Measurements from ENCODE around the gene KIRREL3.

The KIRREL3 gene

DNA sequence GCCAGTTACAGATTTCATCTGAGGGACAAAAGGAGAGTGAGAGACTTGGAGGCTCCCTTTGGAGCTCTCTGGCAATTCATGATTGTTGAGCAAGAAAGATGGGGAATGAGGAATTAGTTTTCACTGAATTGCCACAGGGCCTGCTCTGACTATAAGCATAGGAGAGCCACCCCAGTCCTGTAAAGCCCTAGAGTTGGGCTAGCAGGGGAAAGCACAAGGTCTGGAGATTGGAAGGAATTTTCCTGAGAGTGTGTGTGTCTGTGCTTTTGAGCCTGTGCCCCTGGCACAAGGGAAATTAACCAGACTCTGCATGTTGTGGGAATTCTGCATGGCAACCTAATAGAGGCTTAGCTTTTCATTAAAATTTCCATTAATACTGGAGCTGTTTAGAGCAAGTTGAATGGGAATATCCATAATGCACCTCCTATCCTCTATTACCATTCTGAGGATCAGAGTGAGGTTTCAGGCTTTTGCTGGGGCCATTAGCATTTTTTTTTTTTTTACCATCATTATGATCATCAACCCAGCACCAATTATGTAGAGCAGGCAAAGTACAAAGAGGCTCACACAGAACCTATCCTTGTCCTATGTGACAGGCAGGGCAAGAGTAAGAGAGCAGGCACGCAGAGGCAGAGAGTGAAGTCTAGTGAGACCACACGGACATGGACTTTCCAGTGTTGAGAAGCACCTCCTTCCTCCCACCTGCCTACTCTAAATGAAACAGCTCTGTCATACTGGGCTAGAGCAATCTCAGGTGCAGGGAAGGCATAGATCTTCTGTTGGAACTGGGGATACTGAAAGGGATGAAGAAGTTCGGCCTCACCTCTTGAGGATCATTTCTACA lies 336.6 kb downstream of the KIRREL3 start:
- no peak for DNase-seq (ENCODE audit: low read depth)

DNA sequence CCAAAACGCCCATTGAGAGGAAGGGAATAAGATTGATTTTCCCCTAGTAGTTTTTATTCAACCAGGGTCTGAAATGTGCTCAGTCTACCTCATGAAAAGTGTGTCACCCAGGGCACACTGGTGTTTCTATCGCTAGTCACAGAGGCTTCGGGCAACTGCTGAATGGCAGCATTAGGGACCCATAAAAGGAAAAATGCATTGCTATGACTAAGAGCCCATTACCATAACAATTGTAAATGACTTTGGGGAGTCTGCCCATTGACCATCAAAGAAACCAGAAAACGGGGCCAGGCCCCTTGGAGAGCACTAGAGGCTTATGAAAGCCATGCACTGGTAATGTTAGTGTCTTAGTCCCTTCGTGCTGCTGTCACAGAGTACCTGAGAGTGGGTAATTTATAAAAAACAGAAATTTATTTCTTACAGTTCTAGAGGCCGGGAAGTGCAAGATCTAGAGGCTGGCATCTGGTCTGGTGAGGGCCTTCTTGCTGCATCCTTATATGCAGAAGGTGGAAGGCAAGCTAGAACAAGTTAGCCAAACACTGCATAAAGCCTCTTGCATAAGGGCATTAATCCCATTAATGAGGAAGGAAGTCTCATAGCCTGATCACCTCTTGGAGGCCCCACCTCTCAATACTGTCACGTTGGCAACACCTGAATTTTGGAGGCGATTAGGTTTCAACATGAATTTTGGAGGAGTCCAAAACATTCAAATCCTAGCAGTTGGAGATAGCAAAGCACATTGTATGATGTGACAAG lies 338.4 kb downstream of the KIRREL3 start:
- DNase-seq (ENCODE audit: low read depth), result no peak

DNA sequence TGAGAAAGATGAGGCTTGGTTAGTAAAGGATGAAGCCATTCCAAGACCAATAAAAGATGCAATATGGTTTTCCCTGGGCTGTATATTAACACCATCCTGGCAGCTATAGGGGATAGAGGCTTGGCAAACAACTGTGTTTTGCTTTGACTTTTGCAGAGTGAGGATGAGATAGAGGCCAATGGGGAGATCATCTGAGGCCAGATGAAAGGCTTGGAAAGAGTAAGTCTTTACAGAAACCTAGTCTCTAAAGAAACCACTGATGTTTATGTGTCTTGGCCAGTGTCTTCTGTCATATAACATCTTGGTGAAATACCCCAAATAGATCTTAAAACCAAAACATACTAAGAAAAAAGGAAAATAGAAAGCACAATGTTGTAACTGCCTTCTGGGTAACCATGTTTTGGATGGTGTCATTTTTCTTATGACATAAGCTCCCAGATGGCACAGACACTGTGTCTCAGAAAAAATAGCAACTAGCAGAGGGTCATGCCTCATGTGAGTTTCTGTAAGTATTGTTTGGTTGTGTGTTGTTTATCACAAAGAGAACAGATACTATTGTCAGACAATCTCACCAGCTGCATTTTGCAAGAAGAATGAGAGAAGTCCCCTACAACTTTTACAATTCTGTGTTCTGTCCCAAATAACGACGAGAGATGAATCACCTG lies 339.7 kb downstream of the KIRREL3 start:
- no peak for DNase-seq (ENCODE audit: low read depth)

DNA sequence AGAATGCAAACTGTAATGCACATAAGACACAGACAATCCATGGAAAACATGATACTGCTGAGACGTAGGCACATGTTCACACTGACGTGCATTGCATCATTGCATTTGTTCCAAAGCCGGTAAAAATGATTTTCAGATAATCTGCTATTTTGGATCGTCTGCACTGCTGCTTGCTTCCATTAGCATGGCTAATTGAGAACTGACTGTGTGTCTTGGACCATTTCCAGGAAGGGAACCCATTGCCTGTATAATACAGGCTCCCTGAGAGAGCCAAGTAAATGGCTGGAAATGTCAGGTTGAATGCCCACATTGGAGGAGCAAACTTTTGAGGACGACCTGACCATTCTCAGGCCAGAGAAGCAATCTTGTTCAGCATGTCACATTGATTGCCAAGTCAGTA lies 340.2 kb downstream of the KIRREL3 start:
- DNase-seq (ENCODE audit: low read depth), result no peak

DNA sequence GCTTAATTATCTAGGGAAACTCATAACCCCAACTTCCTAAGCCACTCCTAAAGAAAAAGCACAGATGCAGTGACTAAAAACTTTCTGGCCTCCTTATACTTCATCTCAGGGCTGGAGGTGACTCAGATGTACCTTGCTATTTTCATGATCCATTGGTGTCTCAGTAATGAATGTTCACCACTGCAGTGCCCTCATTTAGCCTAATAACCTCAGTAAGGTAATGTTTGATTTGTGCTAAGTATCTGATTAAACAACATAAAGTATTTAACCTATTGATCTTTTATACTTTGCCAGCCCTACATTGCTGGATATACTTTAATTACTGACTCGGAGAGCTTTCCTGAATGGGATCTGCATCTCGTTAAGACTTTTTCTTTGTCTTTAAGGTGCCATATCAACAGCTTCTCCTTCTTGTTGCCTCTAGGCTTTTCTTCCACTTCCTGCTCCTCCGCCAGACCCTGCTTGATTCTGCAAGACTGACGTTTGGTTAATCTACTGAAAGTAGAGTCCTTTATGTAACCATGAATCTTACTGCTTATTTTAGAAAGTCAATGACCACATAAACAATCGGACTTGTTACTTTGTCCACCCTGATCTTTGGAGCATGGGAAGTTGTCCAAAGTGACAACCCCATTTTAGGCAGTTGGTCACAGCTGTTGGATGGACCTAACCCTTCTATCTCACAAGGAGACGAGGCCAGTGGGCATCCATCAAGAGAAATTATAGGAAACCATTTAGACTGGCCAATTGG lies 342.1 kb downstream of the KIRREL3 start:
- DNase-seq (ENCODE audit: low read depth), result no peak

DNA sequence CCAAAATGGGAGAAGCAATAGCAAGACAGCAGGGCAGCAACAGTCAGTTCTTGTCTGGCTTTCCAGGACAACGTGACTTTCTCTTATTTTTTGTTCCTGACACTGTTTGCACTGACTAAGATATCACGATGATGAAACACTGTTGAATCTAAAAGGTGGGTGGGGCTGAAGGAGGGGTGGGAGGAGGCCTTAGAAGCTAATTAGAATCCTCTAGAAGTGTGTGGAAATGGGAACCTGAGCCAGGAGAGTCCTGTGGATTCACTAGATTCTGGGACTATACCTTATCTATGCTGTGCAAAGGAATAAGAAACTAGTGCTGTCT lies 344.8 kb downstream of the KIRREL3 start:
- no peak for DNase-seq (ENCODE audit: low read depth)

DNA sequence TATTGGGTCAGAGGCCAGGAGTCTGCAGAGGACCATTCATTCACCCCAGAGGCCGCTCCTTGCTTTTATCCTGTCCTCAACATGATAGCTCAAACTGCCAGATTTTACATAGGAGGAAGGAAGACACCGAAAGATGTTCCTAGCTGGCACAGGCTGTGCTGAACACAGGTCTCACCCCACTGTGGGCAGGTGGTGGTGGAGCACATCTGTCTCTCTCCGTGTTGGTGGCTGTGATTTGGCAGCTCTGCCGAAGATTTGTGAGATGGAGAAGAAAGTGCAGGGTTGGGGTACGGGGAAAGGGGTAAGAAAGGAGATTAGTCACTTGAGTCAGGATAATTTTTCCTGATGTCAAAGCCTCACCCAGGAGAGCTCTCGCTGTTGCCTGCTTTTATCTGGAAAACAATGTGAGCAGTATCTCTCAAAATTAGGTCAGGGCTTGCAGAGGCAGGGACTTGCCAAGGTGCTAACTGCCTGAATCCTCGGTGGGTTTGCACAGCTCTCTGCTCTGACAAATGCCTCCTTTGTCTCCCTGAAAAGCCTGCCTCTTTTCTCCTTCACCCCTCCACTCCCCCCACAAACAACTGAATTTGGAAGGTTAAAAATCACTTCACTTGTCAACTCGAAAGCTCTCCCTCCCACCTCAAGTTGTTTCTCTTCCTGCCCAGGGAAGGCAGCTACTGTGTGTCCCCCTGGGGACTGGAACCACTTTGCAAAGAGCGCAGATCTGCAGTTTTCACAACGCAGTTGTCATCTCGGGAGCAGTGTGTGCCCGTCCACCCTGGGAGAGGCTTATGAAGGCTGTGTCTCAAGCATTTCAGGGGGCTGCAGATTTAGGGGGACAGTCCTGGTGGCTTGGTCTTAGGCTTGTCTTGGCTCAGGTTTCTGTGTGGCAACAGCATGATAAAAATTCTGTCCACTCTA lies 345.4 kb downstream of the KIRREL3 start:
- DNase-seq (ENCODE audit: low read depth), result no peak

DNA sequence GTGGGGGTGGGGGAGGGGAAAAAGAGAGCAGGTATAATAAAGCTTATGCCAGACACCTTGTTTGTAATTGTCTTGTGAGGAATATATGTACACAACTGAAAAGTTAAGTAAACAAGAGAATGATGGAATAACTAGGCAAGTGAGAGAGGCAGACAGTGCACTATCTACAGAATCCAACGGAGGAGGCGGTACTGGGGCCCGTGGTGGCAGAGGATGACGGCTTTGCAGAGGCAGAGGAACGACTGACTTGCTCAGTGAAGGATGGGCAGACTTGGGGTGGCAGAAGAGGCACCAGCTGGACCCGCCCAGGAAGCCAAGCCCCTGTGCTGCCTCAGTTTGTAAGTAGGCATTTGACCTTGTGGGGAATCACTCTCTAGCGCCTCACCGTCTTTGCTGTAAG lies 347.5 kb downstream of the KIRREL3 start:
- DNase-seq (ENCODE audit: low read depth), result no peak

DNA sequence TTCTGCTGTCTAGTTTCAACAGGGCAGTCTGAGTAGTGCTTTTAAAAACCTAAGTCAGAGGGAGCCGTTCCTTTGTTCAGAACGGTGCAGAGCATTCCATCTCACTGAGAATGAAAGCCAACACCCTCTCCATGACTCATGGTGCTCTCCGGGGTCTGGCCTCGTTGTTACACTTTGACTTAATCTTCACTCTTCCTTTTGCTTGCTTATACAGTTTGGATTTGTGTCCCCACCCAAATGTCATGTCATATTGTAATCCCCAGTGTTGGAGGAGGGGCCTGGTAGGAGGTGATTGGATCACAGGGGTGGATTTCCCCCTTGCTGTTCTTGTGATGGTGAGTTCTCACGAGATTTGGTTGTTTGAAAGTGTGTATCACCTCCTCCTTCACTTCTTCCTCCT lies 352.8 kb downstream of the KIRREL3 start:
- no peak for DNase-seq (ENCODE audit: low read depth)

DNA sequence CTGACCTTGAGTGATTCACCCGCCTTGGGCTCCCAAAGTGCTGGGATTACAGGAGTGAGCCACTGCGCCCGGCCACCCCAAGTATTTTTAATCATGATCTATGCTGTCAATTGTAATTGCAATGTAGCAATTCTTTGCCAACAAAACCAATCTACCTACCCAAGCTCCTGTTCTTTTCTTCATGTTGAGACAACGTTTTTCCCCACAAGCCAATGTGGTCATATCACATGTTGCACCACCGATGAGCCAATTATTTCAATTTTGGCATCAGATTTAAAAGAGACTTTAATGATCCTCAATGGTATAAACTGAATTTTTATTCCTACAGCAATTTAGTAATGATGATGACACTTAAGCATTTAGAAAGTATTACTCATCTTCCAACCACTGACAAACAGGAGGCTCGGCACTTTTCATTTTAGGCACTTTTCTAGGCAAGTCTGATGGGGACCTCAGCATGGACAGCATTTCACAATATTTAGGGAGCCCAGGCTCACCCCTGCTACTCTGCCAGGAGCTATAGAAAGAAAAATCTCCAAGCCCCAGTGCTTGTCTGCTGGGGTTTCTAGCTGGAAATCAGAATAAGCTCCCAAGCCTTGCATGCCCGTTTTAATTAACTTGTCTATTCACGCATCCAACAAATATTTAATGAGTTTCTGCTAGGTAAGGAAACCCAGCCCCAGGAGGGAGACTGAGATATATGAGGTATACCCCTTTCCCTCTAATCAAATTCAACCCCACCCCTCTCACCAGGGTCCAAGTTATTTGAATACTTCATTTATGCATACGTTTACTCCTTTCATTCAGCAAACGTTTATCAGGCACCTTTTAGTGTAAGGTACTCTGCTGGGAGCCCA lies 353.6 kb downstream of the KIRREL3 start:
- DNase-seq (ENCODE audit: low read depth), result no peak

DNA sequence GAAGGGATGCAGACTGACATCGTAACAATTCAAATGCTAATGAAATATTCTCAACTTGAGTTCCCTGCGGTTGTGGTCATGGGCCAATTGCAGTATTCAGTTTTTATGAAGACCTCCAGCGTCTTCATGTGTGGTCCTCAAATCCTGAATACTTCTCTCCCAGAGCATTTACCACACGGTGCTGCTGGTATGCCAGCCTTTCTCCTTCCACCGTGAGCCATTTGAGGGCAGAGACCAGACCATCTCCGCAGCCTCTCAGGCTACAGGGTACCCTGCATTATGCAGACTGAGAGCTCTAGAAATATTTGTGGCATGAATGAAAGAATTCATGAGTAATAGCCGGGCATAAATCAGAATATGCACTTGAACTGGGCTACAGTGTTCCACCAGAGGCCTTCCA lies 355.4 kb downstream of the KIRREL3 start:
- no peak for DNase-seq (ENCODE audit: low read depth)

DNA sequence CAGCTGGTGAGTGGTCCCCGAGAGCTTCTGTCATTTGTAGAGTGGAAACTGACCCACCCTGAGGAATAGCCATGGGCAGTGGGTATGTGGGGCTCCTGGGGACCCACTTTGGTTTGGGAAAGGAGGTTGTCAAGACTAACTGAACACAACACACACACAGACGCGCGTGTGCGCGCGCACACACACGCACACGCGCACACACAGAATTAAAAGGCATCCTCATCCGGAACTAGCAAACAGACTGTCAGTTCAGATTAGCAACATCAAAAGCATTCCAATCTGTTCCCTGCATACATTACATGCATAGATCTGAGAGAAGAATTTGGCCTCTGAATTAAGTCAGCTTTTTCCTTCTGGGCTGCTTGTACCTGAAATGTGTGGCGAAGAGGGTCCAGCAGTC lies 360.4 kb downstream of the KIRREL3 start:
- DNase-seq (ENCODE audit: low read depth), result no peak

DNA sequence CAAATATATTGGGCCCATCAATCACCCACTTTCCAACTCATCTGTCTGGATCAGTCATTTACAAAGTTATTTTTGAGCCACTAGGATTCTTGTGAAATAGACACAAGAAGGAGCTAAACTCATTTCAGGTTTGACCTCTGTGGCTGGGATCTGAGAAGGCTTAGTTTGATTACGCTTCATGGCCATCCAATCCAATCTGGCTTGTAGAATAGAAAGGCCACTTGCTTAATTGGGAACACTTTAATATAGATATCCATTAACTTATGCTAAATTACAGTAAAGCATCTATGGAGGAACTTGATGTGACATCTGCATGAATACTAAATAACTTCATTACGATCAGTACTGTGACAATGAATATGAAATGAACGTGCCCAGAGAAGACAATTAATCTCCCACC lies 360.9 kb downstream of the KIRREL3 start:
- DNase-seq (ENCODE audit: low read depth), result no peak

DNA sequence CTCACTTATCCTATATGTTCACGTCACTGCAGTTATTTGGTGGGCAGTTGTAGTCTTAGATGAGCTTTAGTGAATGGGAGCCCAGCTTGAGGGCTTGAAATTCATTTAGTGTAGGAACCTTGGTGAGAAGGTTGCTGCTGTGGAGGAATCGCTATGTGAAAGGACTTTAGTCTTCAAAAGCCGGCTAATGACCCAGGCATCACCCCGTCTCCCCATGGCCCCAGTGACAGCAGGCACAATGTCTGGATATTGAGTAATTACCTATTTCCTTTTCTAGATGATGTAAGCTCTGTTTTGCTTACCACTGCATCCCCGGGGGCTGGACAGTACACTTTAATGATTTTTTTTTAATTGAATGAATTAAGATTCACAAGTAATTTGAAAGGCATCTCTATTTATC lies 361.9 kb downstream of the KIRREL3 start:
- DNase-seq (ENCODE audit: low read depth), result no peak

DNA sequence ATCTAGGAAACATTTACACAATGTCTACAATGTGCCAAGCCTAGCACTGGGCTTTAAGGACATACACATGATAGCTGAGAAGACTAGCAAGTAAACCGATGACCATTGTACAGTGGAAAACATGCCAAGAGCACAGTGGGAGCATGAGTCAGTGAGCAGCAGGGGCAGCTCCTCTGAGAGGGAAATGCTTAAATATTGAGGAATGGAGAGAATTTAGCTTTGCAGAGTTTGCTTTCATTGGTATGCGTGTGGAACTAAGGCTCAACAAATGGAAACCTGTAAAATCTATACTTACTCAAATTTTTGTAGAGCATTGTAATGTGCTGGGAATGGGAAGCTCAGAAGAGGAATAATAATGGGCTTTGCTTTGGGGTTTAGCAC lies 362.8 kb downstream of the KIRREL3 start:
- no peak for DNase-seq (ENCODE audit: low read depth)

DNA sequence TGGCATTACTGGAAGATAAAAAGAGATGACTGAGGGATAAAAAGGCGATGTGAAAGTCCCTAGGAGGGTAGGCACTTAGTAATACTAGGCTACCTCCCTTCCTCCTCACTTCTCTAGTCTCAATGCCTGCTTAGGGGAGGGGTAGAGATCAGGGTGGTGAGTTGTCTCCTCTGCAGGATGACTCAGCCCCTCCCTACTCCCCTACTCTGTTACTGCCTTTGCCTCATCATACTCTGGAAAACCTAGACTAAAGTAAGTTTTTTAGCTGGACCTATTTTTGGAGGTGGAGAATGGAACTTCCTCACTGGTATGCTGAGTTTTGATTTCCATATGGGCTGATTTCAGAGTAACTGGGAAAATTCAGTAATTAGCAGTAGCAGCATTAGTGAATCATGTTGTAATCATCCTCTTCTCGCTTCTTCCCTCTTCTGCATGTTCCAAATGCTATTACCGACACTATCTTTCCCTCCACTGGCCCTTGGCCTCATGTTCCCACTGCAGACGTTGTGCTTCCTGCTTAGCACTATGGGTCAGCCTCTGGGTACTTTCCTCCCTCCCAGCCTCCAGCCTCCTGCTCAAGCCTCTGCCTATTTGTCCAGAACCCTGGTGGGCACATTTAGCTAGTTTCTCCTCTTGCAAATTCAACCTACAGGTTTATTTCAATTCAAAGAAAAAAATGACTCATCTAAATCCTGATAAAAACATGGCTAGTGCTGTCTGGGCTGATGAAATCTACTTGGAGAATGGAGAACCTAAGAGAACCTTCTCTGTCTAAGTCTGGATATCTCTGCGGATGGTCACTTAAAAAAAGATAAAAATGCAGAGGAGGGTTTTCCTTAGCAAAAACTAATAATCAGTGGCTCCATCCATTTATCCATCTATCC lies 363.4 kb downstream of the KIRREL3 start:
- no peak for DNase-seq (ENCODE audit: low read depth)

DNA sequence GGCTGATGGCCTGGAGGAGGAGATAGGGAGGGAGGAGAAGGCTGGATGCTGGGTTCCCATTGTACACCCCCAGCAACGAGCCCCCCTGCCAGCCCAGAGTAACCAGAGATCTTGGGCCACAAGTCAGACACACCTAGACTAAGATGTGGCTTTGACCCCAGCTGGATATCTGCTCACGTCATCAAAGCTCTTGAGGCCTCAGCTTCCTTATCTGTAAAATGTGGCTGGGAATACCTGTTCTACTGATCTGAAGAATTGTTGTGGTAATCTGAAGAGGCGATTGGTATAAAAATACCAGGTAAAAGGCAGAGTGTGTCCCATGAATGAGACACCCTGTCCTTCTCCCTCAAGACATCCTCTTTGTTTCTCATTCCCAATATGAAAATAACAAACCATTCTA lies 365.1 kb downstream of the KIRREL3 start:
- no peak for DNase-seq (ENCODE audit: low read depth)

DNA sequence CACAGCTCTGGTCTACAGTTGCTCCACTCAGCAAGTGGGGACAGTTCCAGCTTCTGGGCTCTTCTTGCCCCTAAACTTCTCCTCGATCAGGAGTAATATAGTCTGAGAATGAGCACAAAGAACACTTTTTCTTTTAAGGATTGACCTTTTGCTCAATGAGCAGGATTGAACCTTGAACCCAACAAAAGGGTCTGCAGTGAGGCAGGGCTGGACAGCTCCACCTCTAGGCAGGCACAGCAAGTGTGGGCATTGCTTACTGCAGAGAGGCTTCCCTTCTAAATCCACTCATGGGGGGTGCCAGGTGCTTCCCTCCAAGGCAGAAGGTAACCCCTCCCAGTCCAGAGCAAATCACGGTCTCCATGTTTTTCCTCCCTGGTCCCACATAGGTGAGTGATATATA lies 365.6 kb downstream of the KIRREL3 start:
- DNase-seq (ENCODE audit: low read depth), result no peak

DNA sequence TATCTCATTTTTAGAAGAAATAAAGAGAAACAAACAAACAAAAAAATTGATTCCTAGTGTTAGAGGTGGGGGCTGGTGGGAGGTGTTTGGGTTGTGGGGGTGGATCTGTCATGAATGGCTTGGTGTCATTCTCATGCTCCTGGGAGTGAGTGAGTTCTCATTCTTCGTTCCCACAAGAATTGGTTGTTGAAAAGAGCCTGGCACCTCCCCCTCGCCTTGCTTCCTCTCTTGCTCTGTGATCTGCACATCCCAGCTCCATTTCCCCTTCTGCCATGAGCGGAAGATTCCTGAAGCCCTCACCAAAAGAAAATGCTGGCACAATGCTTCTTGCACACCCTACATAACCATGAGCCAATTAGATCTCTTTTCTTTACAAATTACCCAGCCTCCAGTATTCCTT lies 367.2 kb downstream of the KIRREL3 start:
- no peak for DNase-seq (ENCODE audit: low read depth)

Data from activated T-helper 1 cell treated with Interleukin-2 at 50 U/mL for 16 hours (primary cell).